Ramos (cell line): ENCODE data around the gene NARS2.
"Not testable (repeated sequence)": the region's sequence is repeated elsewhere in the genome, so short reads cannot be mapped to it uniquely, and the experiment has no call there.

Experiments
- in situ Hi-C: fragments of 300-500 bp; cut with MboI; formaldehyde crosslinking; loops from one replicate; pipeline ENCODE4 v1.14.3; 2022; ENCODE audit warnings: low sequenced_read_pairs; ENCODE audit not compliant: unreplicated experiment

The NARS2 gene

DNA sequence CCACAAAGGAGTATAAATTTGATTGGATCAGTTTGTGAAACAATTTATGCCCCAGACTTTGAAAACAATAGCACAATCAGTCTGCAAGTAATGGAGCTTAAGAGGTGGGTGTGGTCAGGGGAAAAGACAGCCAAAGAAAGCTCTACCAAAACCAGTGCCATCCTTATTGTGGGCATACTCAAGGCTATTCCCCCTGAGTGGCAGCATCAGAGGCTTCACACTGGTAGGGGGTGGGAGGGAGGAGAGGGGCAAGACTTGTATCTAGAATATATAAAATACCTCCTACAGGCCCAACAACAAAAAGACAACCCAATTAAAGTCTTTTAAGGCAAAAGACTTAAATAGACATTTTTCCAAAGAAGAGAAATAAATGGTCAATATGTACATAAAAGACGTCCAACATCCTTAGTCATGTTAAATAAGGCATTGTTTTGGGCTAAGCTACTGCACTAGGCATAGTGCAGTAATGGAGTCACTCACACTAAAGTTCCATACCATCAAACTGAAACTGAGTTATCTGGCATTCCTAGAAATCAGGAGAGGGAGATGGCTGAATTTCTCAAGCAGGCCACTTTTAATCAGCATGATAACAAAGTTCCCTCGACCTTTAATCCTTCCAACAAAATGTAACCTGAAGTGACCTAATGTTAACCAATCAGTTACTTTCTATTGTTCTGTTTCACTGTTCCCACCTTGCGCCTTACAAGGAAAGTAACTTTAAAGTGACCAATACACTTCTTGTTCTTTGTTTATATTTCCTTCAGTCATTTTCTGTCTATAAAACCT lies 24.8 kb downstream of the NARS2 start:
- in situ Hi-C loops = no loop called here

GRCh38 chr11:78548911-78549590 lies 25.6 kb downstream of the NARS2 start:
- in situ Hi-C loops = no loop called here

- in situ Hi-C loops = no loop called here
Observed at GRCh38 chr11:78547931-78548705, 26.5 kb downstream of the NARS2 start.

- in situ Hi-C loops = no loop called here
Observed at GRCh38 chr11:78542007-78542406, 32.7 kb downstream of the NARS2 start.

- in situ Hi-C loops = no loop called here
Observed at GRCh38 chr11:78541537-78541936, 33.1 kb downstream of the NARS2 start.

- in situ Hi-C loops = no loop called here
Observed at GRCh38 chr11:78540256-78540655, 34.4 kb downstream of the NARS2 start.

- in situ Hi-C loops = no loop called here
Observed at GRCh38 chr11:78539506-78539905, 35.2 kb downstream of the NARS2 start.

DNA sequence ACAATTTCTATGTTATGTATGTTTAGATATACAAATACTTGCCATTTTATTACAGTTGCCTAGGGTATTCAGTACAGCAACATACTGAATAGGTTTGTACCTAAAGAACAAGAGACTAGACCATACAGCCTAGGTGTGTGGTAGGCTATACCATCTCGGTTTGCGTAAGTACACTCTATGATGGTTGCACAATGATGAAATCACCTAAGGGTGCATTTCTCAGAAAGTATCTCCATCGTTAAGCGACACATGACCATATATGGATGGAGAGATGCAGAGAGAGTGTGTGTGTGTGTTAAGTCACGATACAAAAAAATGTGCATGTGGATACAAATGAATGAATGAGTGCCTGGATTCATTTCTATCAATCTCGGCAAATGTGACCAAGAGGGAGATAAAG lies 37.7 kb downstream of the NARS2 start:
- in situ Hi-C loops = no loop called here

DNA sequence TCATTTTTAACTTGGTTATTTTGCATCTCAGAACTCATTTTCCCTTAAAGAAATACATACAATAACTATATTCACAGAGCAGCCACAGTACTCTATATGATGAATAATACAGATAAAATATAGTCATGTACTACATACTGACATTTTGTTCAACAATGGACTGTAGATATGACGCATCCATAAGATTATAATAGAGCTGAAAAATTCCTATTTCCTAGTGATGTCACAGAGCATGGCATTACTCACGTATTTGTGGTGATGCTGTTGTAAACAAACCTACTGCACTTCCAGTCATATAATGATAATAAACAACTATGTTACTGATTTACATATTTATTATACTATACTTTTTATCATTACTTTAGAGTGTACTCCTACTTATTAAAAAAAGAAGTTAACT lies 38.7 kb downstream of the NARS2 start:
- in situ Hi-C loops = no loop called here

- in situ Hi-C loops = no loop called here
Observed at GRCh38 chr11:78535027-78535426, 39.6 kb downstream of the NARS2 start.

DNA sequence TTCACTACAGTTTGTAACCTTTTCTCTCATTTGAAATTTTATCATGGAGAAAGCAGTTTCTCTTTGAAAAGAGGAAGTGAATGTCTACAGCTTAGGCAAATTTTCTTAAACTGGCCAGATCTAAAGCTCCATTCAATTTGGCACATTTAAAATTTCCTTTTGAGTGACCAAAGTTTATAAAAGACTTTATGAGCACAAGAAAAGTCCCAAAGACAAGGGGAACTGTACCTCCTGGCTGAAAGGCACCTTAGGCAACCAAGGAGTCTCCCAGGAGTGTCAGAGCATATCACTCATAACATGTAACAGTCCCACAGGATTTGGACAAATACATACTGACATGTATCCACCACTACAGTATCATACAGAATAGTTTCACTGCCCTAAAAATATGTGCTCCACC lies 41.3 kb downstream of the NARS2 start:
- in situ Hi-C loops = no loop called here

DNA sequence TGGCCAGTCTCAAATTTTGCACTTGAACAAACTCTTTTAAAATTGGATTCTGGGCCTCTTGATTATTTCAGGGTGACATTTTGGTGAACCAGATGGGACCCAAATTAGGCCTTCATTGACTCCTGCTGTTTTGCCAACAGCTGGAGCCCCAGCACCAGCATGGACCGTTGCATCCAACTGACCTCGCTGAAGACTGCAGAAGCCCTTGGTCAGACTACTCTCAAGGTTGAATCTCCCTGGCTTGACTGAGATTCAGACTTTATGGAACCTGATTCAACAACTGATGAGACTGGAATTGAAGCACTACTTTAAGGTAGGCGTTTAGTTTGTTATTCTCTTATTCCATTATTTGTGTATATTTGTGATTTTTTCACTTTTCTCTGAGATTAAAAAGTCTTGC lies 41.7 kb downstream of the NARS2 start:
- in situ Hi-C loops = no loop called here

- in situ Hi-C loops = no loop called here
Observed at GRCh38 chr11:78526497-78527146, 48.0 kb downstream of the NARS2 start.

DNA sequence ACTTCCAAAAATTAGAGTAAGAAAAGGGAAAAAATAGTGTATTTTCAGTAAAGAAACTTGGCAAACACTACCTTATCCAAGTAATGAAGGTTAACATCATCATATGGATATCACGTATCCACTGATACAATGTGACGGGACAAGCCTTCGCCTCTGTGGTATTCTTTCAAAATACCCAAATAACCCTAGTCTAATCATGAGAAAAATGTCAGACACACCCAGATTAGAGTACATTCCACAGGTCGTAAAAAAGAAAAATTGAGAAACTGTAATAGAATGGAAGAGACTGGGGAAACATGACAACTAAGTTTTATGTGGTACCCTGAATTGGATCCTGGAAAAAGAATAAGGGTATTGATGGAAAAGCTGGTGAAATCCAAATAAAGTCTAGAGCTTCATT lies 48.9 kb downstream of the NARS2 start:
- in situ Hi-C loops = no loop called here

GRCh38 chr11:78520230-78520629 lies 54.4 kb downstream of the NARS2 start:
- in situ Hi-C loops = no loop called here

- in situ Hi-C loops = no loop called here
Observed at GRCh38 chr11:78516281-78516680, 58.4 kb downstream of the NARS2 start.

GRCh38 chr11:78514922-78515502 lies 59.7 kb downstream of the NARS2 start:
- in situ Hi-C loops = no loop called here

DNA sequence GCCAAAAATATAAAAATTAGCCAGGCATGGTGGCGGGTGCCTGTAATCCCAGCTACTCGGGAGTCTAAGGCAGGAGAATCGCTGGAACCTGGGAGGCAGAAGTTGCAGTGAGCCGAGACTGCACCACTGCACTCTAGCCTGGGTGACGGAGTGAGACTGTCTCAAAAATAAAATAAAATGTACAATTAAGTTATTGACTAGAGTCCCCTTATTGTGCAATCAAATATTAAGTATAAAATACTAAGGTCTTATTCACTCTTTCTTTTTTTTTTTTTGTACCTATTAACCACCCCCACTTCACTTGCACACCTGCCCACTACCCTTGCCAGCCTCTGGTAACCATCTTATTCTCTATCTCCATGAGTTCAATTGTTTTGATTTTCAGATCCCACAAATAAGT lies 61.6 kb downstream of the NARS2 start:
- in situ Hi-C loops = not testable (repeated sequence)

DNA sequence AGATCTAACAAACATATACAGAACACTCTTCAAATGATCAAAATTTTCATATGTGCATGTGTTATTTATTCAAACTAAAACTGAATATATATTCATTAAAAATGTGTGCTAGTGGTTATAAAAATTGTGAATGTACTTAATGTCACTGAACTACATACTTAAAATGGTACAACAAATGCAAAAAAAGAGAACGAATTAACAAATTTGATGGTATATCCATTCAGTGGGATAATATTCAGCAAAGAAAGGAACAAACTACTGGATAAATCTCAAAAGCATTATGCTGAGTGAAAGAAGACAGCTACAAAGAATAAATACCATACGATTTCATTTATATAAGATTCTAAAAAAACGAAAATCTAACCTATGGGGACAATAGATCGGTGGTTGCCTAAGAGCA lies 64.1 kb downstream of the NARS2 start:
- in situ Hi-C loops = no loop called here

DNA sequence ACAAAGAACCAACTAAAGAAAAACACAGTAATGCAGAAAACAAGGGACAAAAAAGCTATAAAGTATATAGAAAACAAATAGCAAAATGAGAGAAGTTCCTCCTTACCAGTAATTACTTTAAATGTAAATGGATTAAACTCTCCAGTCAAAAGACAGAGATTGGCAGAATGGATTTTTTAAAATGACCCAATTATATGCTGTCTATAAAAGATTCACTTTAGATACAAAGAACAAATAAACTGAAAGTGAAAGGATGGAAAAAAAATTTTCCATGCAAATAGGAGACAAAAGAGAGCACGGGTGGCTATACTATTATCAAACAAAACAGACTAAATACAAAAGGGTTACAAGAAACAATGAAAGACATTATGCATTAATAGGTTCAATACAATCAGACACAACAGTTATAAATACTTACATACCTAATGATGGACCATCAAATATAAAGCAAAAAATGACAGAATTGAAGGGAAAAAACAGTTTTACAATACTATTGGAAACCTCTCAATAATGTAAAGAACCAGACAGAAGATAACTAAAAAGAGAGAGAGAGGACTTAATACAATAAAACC lies 64.6 kb downstream of the NARS2 start:
- in situ Hi-C loops = no loop called here
